Activated CD4-positive, alpha-beta T cell treated with anti-CD3 and anti-CD28 coated beads, Interleukin-2, Interleukin-4, amounts not matched to agents 100 ng/mL and 50 ng/mL, durations not matched to agents 16 hours and 8 hours (primary cell): ENCODE results near the gene ADK.
"Not testable (repeated sequence)": the region's sequence is repeated elsewhere in the genome, so short reads cannot be mapped to it uniquely, and the experiment has no call there.

Source experiments
- DNase-seq: peaks from one replicate; pipeline ENCODE4 v3.0.0-alpha.2; 2020; ENCODE audit warnings: low spot score

The ADK gene

GRCh38 chr10:74186678-74187077 lies 35.7 kb downstream of the ADK start:
- no peak for DNase-seq

- DNase-seq = no peak
Measured at GRCh38 chr10:74187237-74187636, 36.2 kb downstream of the ADK start.

GRCh38 chr10:74188617-74189016 lies 37.6 kb downstream of the ADK start:
- not testable (repeated sequence) for DNase-seq

- DNase-seq = peak; percentile 43
Measured at GRCh38 chr10:74189999-74190421, 39.0 kb downstream of the ADK start.

GRCh38 chr10:74190494-74190893 lies 39.5 kb downstream of the ADK start:
- DNase-seq = no peak

GRCh38 chr10:74194545-74194944 lies 43.5 kb downstream of the ADK start:
- no peak for DNase-seq

GRCh38 chr10:74194999-74195398 lies 44.0 kb downstream of the ADK start:
- no peak for DNase-seq

GRCh38 chr10:74199315-74199714 lies 48.3 kb downstream of the ADK start:
- no peak for DNase-seq

- DNase-seq = no peak
Measured at GRCh38 chr10:74202356-74202755, 51.3 kb downstream of the ADK start.

- no peak for DNase-seq
Measured at GRCh38 chr10:74206746-74207145, 55.7 kb downstream of the ADK start.

- DNase-seq = no peak
Measured at GRCh38 chr10:74207691-74208480, 56.9 kb downstream of the ADK start.

- no peak for DNase-seq
Measured at GRCh38 chr10:74208997-74209396, 58.0 kb downstream of the ADK start.

- no peak for DNase-seq
Measured at GRCh38 chr10:74213019-74213418, 62.0 kb downstream of the ADK start.

- peak; percentile 18 for DNase-seq
Measured at GRCh38 chr10:74213571-74214162, 62.6 kb downstream of the ADK start.

- DNase-seq = not testable (repeated sequence)
Measured at GRCh38 chr10:74217110-74217509, 66.1 kb downstream of the ADK start.

GRCh38 chr10:74222467-74222866 lies 71.4 kb downstream of the ADK start:
- not testable (repeated sequence) for DNase-seq

- DNase-seq = peak; percentile 74
Measured at GRCh38 chr10:74223755-74224529, 72.9 kb downstream of the ADK start.

- peak; percentile 19 for DNase-seq
Measured at GRCh38 chr10:74227697-74228424, 76.8 kb downstream of the ADK start.

GRCh38 chr10:74231375-74231774 lies 80.4 kb downstream of the ADK start:
- DNase-seq = no peak

- DNase-seq = no peak
Measured at GRCh38 chr10:74233281-74233680, 82.3 kb downstream of the ADK start.

- no peak for DNase-seq
Measured at GRCh38 chr10:74234569-74234968, 83.5 kb downstream of the ADK start.

GRCh38 chr10:74238031-74238431 lies 87.0 kb downstream of the ADK start:
- DNase-seq = no peak
